ENCODE measurements around the gene TMSB4X. TPM values are rescaled to one million over a fixed set of nuclear protein-coding genes. Genes with fewer than 3 reads are reported as not detected.
A peak's percentile ranks its signal among the peaks of the same experiment; 100 is the strongest.

The TMSB4X gene
- polyA plus RNA-seq, 1 of the 3 experiments (the other 2 are of a cell fraction): 4,830 TPM

DNA sequence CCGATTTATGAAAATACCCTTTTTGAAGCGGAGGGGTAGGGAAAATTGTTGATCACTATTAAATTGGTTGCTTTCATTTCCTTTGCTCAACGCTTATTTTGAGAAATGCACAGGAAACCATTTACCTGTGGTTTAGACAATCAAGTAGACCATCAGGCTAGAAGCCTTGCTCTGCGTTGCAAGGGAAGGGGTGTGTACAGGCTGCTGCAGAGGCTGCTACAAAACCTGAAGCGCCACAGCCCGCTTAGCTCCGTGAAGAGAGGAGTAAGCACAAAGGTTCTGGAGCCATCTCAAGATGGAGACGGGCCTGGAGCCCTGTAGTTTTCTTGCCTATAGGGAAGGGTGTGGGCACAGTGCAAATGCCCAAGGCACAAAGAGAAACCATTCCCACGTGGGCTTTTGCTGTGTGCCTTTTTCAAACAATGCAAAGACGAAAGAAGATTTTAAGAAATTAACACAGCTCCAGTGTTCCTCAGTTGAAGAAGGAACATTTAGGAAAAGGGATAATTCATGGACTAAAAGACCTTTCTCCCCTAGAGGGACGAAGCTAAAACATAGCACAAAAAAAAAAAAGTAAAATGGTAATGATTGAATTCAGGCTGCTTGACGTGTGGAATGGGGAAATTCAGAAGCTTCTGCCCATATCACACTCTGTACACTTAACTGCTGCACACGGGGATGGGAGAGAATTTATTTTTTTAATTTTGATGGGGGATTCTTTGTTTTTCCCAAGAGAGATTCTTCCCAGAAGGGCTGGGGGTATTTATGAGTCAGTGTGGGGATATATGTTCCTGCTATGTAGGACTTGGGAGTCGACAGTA is 3.5 kb downstream of the TMSB4X start:
- Histone ChIP-seq H3K4me1 (ENCODE audit: control insufficient read depth in 1 of 2, insufficient read depth in 2 of 2, low read depth in 1 of 2, low read length in 1 of 2) (peaks cover 0 to 7% of the 10 kb centered on the region in 2 experiments; a peak in 1 of 4 replicates), H3K4me3 (ENCODE audit: low read depth in 2 of 2, low read length in 1 of 2) (peak overlapping the region; percentile 12 to 96; a peak in 2 of 4 replicates), H3F3A (replicated peaks; ENCODE audit: insufficient read depth) (peaks cover 54% of the 10 kb centered on the region), H4K20me1 (ENCODE audit: insufficient read depth) (peaks cover 20% of the 10 kb centered on the region; the same call in 1 of the 2 replicates), H3K9me2 (no peaks in the 10 kb centered on the region), H2AFZ (ENCODE audit: low read depth) (no peak overlapping the region), H3K27me3 (ENCODE audit: insufficient read depth) (no peaks in the 10 kb centered on the region), H3K27ac (ENCODE audit: low read depth in 2 of 2, low read length in 1 of 2) (peak overlapping the region; percentile 90 to 98), H3K4me2 (peak overlapping the region; percentile 86), H3K9ac (peak overlapping the region; percentile 100; the same call in 1 of the 2 replicates), H3K36me3 (replicated peaks in 1 of 2; ENCODE audit: control insufficient read depth in 1 of 2, insufficient read depth in 2 of 2, low read length in 1 of 2) (peaks cover 6 to 25% of the 10 kb centered on the region in 2 experiments), H3K9me3 (no peaks in the 10 kb centered on the region), H3K79me2 (ENCODE audit: insufficient read depth) (peaks cover 46% of the 10 kb centered on the region)
- DNase-seq: no peak
- POLR2A ChIA-PET: interaction anchor here (0.6 kb wide), 1 partner anchor 32 kb away, joined by 3 read pairs; no protein-coding TSS in a partner anchor
- 10% methylated on average over 14 of the region's 14 CpGs for WGBS (ENCODE audit: low lambda C conversion rate)
- CTCF ChIA-PET: interaction anchor here (1.5 to 2.0 kb wide), 2 partner anchors 32 kb away, joined by 5 to 13 read pairs; no protein-coding TSS in a partner anchor
- TF ChIP-seq TEAD4 (IDR thresholded peaks at IDR 0.05; ENCODE audit: borderline replicate concordance, insufficient read depth) (peak; percentile 21; the same call in 1 of the 2 replicates), RAD21 (IDR thresholded peaks at IDR 0.05; ENCODE audit: low read length) (no peak), FOSL2 (IDR thresholded peaks at IDR 0.05; ENCODE audit: borderline replicate concordance, low read depth) (peak; percentile 38; the same call in 1 of the 2 replicates), GABPA (IDR thresholded peaks at IDR 0.05; ENCODE audit: low read depth) (0 out of 2 replicates have a peak, but pooled peaks have one; percentile 4), ELF1 (IDR thresholded peaks at IDR 0.05) (peak; percentile 38; the same call in 1 of the 2 replicates), CHD2 (IDR thresholded peaks at IDR 0.05; ENCODE audit: low read length, partially characterized antibody) (no peak), POLR2AphosphoS5 (IDR thresholded peaks at IDR 0.05; ENCODE audit: low read depth, low read length) (peak; percentile 76; the same call in 1 of the 2 replicates), MXI1 (IDR thresholded peaks at IDR 0.05; ENCODE audit: low read depth, low read length) (no peak), SMC3 (IDR thresholded peaks at IDR 0.05; ENCODE audit: low read depth, low read length) (peak; percentile 7; the same call in 1 of the 2 replicates), JUND (IDR thresholded peaks at IDR 0.05) (peak; percentile 63), TAF1 (IDR thresholded peaks at IDR 0.05; ENCODE audit: borderline replicate concordance, low read depth, low read length) (peak; percentile 31; the same call in 1 of the 2 replicates), NRF1 (IDR thresholded peaks at IDR 0.05; ENCODE audit: low read depth, low read length) (no peak), RCOR1 (IDR thresholded peaks at IDR 0.05; ENCODE audit: low read length) (no peak), RFX5 (IDR thresholded peaks at IDR 0.05; ENCODE audit: low read length) (no peak), EP300 (IDR thresholded peaks at IDR 0.05; ENCODE audit: borderline replicate concordance in 1 of 2, low read depth in 1 of 2, low read length in 1 of 2) (0 out of 4 replicates have a peak, but pooled peaks of 1 of the 2 experiments have one; percentile 22), NFIC (IDR thresholded peaks at IDR 0.05; ENCODE audit: borderline replicate concordance) (no peak; the same call in none of the 2 replicates)
- TF ChIP-seq, protein P1, sequence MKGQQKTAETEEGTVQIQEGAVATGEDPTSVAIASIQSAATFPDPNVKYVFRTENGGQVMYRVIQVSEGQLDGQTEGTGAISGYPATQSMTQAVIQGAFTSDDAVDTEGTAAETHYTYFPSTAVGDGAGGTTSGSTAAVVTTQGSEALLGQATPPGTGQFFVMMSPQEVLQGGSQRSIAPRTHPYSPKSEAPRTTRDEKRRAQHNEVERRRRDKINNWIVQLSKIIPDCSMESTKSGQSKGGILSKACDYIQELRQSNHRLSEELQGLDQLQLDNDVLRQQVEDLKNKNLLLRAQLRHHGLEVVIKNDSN (IDR thresholded peaks at IDR 0.05; ENCODE audit: borderline replicate concordance, low read depth): no peak
- TF ChIP-seq, protein P2, sequence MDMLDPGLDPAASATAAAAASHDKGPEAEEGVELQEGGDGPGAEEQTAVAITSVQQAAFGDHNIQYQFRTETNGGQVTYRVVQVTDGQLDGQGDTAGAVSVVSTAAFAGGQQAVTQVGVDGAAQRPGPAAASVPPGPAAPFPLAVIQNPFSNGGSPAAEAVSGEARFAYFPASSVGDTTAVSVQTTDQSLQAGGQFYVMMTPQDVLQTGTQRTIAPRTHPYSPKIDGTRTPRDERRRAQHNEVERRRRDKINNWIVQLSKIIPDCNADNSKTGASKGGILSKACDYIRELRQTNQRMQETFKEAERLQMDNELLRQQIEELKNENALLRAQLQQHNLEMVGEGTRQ (IDR thresholded peaks at IDR 0.05; ENCODE audit: borderline replicate concordance, low read depth, low read length): no peak
- TF ChIP-seq, protein P3, sequence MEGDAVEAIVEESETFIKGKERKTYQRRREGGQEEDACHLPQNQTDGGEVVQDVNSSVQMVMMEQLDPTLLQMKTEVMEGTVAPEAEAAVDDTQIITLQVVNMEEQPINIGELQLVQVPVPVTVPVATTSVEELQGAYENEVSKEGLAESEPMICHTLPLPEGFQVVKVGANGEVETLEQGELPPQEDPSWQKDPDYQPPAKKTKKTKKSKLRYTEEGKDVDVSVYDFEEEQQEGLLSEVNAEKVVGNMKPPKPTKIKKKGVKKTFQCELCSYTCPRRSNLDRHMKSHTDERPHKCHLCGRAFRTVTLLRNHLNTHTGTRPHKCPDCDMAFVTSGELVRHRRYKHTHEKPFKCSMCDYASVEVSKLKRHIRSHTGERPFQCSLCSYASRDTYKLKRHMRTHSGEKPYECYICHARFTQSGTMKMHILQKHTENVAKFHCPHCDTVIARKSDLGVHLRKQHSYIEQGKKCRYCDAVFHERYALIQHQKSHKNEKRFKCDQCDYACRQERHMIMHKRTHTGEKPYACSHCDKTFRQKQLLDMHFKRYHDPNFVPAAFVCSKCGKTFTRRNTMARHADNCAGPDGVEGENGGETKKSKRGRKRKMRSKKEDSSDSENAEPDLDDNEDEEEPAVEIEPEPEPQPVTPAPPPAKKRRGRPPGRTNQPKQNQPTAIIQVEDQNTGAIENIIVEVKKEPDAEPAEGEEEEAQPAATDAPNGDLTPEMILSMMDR (IDR thresholded peaks at IDR 0.05): no peak; the same call in 1 of the 2 replicates
- TF ChIP-seq, protein P4, sequence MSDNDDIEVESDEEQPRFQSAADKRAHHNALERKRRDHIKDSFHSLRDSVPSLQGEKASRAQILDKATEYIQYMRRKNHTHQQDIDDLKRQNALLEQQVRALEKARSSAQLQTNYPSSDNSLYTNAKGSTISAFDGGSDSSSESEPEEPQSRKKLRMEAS (IDR thresholded peaks at IDR 0.05; ENCODE audit: low read depth): peak; percentile 76; the same call in 1 of the 2 replicates
- TF ChIP-seq, protein P5, sequence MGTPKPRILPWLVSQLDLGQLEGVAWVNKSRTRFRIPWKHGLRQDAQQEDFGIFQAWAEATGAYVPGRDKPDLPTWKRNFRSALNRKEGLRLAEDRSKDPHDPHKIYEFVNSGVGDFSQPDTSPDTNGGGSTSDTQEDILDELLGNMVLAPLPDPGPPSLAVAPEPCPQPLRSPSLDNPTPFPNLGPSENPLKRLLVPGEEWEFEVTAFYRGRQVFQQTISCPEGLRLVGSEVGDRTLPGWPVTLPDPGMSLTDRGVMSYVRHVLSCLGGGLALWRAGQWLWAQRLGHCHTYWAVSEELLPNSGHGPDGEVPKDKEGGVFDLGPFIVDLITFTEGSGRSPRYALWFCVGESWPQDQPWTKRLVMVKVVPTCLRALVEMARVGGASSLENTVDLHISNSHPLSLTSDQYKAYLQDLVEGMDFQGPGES (IDR thresholded peaks at IDR 0.05; ENCODE audit: low read depth, low read length): no peak
- TF ChIP-seq, protein P6, sequence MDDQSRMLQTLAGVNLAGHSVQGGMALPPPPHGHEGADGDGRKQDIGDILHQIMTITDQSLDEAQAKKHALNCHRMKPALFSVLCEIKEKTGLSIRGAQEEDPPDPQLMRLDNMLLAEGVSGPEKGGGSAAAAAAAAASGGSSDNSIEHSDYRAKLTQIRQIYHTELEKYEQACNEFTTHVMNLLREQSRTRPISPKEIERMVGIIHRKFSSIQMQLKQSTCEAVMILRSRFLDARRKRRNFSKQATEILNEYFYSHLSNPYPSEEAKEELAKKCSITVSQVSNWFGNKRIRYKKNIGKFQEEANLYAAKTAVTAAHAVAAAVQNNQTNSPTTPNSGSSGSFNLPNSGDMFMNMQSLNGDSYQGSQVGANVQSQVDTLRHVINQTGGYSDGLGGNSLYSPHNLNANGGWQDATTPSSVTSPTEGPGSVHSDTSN (IDR thresholded peaks at IDR 0.05): peak; percentile 83
- TF ChIP-seq, protein P7, sequence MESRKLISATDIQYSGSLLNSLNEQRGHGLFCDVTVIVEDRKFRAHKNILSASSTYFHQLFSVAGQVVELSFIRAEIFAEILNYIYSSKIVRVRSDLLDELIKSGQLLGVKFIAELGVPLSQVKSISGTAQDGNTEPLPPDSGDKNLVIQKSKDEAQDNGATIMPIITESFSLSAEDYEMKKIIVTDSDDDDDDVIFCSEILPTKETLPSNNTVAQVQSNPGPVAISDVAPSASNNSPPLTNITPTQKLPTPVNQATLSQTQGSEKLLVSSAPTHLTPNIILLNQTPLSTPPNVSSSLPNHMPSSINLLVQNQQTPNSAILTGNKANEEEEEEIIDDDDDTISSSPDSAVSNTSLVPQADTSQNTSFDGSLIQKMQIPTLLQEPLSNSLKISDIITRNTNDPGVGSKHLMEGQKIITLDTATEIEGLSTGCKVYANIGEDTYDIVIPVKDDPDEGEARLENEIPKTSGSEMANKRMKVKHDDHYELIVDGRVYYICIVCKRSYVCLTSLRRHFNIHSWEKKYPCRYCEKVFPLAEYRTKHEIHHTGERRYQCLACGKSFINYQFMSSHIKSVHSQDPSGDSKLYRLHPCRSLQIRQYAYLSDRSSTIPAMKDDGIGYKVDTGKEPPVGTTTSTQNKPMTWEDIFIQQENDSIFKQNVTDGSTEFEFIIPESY (IDR thresholded peaks at IDR 0.05; ENCODE audit: borderline replicate concordance, low read depth): peak; percentile 78
